ENCODE measurements around the gene SLC35F3. TPM values are rescaled to one million over a fixed set of nuclear protein-coding genes. Genes with fewer than 3 reads are reported as not detected.

The SLC35F3 gene
- total and polyA plus RNA-seq, 9 of the 15 experiments (the other 6 are each of a cell fraction or from before 2014, with no cell fraction given), result 0.04 to 0.07 (median 0.04) TPM; not detected in 6

GRCh38 chr1:234373064-234373958, 468.8 kb downstream of the SLC35F3 start, which contains the start of gene COA6 (continued):
- peak; percentile 52; the same call in 1 of the 2 replicates for TF ChIP-seq STAT5A (IDR thresholded peaks at IDR 0.05; ENCODE audit: borderline replicate concordance, low read length)
- TF ChIP-seq ZNF766 (CRISPR knock-in tag; conservative IDR thresholded peaks at IDR 0.05), result peak; percentile 68; the same call in 1 of the 2 replicates
- TF ChIP-seq MCM3 (IDR thresholded peaks at IDR 0.05), result no peak
- peak; percentile 74 for TF ChIP-seq BCOR (IDR thresholded peaks at IDR 0.05)
- TF ChIP-seq ZNF318 (IDR thresholded peaks at IDR 0.05; ENCODE audit: borderline replicate concordance in 1 of 2, low read depth in 1 of 2), result 0 out of 4 replicates have a peak, but pooled peaks of 1 of the 2 experiments have one; percentile 33
- TF ChIP-seq MIER1 (IDR thresholded peaks at IDR 0.05; ENCODE audit: low read depth), result 0 out of 2 replicates have a peak, but pooled peaks have one; percentile 16
- TF ChIP-seq TSC22D4 (tag; IDR thresholded peaks at IDR 0.05), result no peak
- TF ChIP-seq ARID4B (CRISPR knock-in tag; IDR thresholded peaks at IDR 0.05), result peak; percentile 90
- no peak for TF ChIP-seq CHD4 (IDR thresholded peaks at IDR 0.05; ENCODE audit: insufficient read depth, insufficient replicate concordance, low read depth, low read length, poor library complexity, severe bottlenecking)
- peak; percentile 87 for TF ChIP-seq RBM22 (IDR thresholded peaks at IDR 0.05; ENCODE audit: low read depth, low read length, poor library complexity, severe bottlenecking)
- no peak for TF ChIP-seq ZNF764 (CRISPR knock-in tag; IDR thresholded peaks at IDR 0.05; ENCODE audit: low read depth)
- peak; percentile 89 for TF ChIP-seq SP1 (CRISPR knock-in tag; IDR thresholded peaks at IDR 0.05)
- TF ChIP-seq HDAC6 (IDR thresholded peaks at IDR 0.05; ENCODE audit: low read depth, low read length), result no peak
- peak; percentile 73 for TF ChIP-seq ZNF644 (tag; IDR thresholded peaks at IDR 0.05; ENCODE audit: low read depth)

All from K562 (cell line).